Epidermal melanocyte (primary cell): ENCODE measurements around the gene GJA4.

Experiments
- DNase-seq: peaks from one replicate; pipeline ENCODE4 v3.0.0; 2011; ENCODE audit warnings: low spot score; ENCODE audit not compliant: insufficient read length

Gene GJA4

GRCh38 chr1:34829250-34829649 lies 36.5 kb downstream of the GJA4 start:
- no peak for DNase-seq

DNA sequence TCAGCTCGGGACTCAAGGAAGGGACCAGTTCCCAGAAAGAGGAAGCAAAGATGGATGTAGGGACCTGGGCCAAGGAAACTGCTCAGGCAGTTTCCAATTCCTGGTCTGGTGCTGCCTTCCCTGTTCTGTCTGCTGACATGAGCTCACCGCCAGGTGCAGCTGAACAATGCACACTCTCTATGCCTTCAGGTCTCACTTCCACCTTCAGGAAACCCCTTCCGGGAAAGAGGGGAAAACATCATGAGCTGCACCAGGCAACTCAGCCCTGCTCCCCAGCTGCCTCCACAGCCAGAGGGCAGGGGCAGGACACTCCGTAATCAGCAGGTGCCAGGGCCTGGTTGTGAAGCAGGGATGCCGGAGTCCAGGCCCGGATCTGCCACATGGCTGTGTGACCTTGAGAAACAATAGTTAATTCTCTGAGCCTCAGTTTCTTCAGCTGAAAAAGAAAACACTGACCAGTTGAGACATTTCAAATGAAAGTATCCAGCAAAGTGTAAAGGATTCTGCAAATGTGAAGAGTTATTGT lies 39.0 kb downstream of the GJA4 start:
- no peak for DNase-seq

GRCh38 chr1:34833711-34834110 lies 40.9 kb downstream of the GJA4 start:
- DNase-seq, result no peak

DNA sequence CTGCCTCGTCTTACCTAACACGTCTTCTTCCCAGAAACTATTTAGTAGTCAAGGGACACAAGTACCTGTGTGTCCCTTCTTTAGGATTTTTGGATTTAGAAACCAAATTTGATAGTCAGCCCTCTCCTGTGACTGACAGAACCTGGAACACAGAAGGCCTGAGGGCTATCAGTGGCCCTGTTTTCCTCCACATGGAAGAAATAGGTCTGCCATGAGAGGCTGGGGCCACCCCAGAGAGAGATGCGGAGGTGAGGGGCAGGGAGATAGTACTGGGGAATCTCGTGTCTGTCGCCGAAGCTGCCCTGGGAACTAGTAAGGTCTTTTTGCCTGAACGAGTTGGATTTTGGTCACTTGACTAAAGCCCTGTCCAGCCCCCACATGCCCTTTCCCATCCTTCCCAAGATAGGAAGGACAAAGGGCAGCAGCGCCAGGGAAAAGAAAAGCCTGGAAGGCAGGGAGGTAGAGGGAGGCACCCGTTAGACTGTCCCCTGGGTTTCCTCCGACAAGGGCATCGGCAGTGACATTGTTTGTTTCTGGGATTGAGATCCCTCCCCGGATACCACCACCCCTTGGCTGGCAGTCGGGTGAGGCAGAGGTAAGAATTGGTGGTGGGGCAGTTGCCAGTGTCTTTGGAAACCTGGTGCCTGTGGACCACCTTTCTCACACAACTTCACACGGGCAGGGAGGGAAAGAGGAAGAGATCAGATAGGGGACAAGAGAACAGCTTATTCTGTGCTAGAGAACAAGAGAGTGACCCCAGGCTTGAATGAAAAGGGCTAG lies 46.9 kb downstream of the GJA4 start:
- DNase-seq, result no peak

DNA sequence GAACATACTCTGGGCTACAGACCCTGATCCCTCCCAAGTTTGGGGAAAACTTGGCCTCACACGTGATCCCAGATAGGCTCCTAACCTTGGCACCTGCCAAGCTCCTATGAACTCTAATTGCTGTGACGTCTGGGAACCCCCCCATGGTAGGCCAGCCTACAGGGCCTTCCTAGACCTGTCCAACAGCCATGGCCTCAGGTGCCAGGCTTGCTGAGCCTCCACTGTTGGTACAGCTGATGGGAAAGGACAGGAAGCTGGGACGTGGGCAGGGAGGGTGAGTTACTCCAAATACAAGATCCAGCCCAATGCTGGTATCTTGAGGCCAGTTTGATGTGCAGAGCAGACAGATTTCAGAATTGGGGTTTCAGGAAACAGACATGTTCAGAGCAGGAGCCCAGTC lies 47.6 kb downstream of the GJA4 start:
- DNase-seq, result no peak

DNA sequence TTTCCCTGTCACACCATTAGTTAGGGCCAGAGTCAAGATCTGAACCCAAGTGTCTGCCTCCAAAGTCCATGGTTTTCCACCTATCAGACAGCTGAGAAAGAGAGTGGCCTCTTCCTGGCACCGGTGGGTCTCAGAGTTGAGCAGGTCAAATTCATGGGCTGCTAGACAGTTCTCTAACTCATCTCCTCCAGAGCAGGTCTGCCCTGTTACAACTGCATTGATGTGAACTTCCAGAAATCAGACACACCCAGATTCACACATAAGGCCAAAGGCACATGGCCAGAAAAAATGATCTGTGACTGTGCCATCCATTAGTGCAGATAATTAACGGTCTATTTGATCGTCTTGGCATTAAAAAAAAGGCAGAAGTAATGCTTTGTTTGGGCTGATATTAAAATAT lies 49.3 kb downstream of the GJA4 start:
- no peak for DNase-seq

- DNase-seq, result no peak
These were observed 50.2 kb downstream of the GJA4 start for GRCh38 chr1:34842952-34843371.

GRCh38 chr1:34843392-34844251 lies 50.8 kb downstream of the GJA4 start:
- DNase-seq, result no peak

- no peak for DNase-seq
These were observed 51.4 kb downstream of the GJA4 start for GRCh38 chr1:34844252-34844634.
